ENCODE results near the gene SLC16A10.
"Not testable (repeated sequence)": the region's sequence is repeated elsewhere in the genome, so short reads cannot be mapped to it uniquely, and the experiment has no call there.

SLC16A10 gene

DNA sequence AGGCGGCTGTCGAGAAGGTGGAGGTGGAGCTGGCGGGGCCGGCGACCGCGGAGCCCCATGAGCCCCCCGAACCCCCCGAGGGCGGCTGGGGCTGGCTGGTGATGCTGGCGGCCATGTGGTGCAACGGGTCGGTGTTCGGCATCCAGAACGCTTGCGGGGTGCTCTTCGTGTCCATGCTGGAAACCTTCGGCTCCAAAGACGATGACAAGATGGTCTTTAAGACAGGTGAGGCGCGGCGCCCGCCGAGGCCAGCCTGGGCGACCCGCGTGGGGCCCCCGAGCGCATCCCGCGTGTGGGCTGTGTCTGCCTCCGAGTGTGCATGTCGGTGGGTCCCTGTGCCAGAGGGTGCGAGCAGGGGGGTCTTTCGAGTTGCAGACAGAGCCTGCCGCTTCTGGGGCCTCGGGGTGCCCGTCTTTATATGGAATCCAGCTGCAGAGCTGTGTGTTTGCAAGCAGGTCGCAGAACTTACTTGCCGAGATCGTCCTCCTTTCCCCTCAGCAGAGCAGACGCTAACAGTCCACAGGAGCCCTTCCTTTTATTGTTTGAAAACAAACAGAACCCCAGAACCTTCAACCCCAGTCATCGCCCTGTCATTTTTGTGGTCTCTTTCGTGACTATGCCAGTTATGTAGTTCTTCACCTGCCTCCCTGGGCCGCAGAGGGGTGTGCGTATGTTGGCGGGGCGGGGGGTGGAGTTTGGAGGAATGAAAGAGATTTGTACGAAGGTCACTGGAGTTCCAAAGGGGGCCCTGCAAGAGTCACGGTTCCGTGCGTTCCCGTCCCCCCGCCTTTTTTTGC is 766 bp downstream of the SLC16A10 start:
- DNase-seq: peak; percentile 42

DNA sequence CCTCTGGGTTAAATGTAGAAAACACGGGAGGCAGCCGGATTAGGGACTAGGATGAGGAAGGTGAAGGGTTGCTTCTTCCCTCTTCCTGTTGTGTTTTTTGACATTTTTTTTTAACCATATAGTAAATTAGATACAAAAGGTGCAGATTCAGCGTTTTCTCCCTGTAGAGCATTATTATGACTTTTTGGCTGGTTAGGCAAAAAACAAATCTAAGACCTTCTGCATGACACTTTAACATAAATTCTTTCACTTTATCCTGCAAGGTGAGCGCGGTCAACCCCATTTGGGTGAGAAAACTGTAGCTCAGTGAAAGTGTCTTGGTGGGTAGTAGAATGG is 1.3 kb downstream of the SLC16A10 start:
- no peak for DNase-seq

- DNase-seq: no peak
These were observed 3.5 kb downstream of the SLC16A10 start for GRCh38 chr6:111090766-111091165.

GRCh38 chr6:111091987-111092386 is 4.7 kb downstream of the SLC16A10 start:
- DNase-seq: no peak

GRCh38 chr6:111095488-111095887 is 8.2 kb downstream of the SLC16A10 start:
- not testable (repeated sequence) for DNase-seq

DNA sequence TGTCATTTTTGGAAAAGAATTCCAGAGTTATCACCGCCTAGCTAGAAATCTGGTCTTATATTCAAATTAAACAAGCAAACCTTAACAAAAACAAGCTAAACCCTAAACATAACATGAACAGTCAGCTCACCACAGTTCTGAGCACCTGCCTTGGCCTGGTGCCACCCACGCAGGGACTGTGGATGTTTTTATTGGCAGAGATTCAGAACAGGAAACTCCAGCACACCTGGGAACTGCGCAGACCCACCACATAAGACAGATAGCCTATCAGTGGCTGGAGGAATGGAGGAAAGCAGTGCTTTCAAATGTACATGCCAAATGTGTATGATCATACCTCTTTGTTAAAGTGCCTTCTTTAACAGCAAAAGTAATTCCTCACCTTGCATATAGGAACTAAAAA is 8.9 kb downstream of the SLC16A10 start:
- DNase-seq: no peak

- DNase-seq: no peak
These were observed 11.3 kb downstream of the SLC16A10 start for GRCh38 chr6:111098597-111098996.

DNA sequence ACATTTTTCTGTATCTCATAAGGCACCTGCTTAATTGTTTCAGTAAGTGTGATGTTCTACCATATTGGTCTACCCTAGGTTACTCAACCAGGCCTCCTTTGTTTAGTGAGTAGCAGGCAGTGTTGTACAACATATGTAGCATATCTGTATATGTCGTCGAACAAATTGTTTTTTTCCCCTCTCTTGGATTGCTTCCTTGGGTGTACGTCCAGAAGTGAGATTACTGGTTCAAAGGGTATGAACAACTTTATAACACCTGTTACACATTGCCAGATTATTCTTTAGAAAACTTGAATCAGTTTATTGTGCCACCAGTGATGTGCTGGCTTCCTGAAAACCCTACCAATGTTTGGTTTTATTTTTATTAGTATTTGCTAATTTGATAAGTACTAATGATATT is 14.7 kb downstream of the SLC16A10 start:
- no peak for DNase-seq

DNA sequence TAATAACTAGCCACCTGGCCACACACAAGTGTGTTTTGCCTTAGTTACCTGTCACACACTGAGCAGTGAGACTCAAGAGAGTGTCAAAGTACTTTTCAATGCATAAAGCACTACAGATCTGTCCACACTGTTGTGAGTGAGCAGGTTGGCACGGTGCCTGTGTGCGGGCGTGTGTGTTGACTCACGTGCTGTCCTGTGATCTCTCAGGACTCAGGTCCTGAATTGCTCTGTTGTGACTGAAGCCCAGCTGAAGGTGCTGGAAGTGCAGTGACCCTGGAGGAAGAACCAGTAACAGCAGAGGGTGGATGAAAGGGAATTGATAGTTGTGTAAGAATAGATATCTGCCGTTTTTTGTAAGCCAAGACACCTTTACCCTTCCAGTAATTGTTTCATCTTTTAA is 18.3 kb downstream of the SLC16A10 start:
- DNase-seq: peak; percentile 32

- no peak for DNase-seq
These were observed 20.3 kb downstream of the SLC16A10 start for GRCh38 chr6:111107589-111107988.

- DNase-seq: no peak
These were observed 22.7 kb downstream of the SLC16A10 start for GRCh38 chr6:111110036-111110435.

DNA sequence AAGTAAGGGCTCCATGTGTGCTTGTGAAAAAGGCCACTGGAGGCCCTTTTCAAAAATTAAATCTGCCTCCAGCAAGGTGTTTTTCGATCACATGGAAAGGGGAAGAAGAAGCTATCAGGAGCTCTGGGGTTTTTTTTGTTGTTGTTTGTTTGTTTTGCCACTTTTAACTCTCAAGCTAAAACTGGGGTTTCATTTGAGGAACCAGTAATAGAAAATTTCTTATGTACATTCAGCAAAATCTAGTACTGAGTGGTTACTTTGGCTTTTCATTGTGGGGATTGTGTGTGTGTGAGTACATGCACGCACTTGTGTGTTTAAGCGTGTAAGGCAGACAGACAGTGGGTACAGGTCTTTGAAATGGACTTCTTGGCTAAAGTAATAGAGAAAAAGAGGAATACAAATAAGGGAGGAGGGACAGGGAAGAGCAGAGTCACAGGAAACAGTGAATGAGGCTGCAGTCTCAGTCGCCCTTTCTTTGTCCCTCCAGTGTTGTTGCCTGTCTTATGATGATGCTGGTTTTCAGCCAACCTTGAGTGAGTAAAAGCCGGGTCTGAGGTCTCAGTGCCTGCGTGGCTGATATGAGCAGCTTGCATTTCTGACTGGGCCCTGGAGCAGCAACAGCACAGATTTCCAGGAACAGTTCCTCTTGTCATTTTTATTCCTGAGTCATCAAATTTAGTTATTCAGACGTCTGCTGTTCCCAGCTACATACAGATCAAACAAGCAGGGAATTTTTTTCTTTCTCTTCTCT is 26.2 kb downstream of the SLC16A10 start:
- peak; percentile 39 for DNase-seq

- no peak for DNase-seq
These were observed 26.8 kb downstream of the SLC16A10 start for GRCh38 chr6:111114087-111114443.

- no peak for DNase-seq
These were observed 27.2 kb downstream of the SLC16A10 start for GRCh38 chr6:111114482-111114881.

GRCh38 chr6:111118826-111119225 is 31.5 kb downstream of the SLC16A10 start:
- no peak for DNase-seq

DNA sequence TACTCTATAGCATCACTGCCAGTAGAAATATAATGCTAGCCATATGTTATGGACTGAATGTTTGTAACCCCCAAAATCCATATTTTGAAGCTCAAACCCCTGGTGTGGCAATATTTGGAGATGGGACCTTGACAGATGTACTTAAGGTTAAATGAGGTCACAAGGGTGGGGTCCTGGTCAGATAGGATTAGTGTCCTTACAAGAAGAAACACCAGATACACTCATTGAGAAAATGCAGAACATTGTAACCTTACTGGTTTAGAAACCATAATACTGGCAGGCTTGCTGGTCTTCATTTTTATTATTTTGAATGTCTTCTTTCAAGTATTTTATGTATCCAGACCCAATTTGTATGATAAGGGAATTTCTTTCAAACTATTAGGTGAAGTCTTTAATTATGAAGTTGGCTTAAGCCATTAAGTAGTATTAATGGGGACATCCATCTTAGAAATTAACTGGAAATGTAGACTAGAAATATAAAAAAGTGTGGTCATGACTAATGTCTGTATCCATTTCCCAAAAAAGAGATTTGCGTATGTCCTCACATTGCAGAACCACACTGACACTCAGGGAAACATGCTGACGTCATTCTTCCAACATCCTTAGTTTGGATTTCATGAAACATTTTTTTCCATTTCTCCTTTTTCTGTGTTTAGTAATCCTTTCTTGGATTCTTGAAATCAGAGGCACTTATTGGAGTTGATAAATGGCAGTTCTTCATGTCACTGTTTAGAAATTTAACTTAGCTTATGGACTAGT is 32.4 kb downstream of the SLC16A10 start:
- DNase-seq: no peak

GRCh38 chr6:111121789-111122350 is 34.6 kb downstream of the SLC16A10 start:
- DNase-seq: no peak

- no peak for DNase-seq
These were observed 35.4 kb downstream of the SLC16A10 start for GRCh38 chr6:111122458-111123286.

GRCh38 chr6:111124406-111124805 is 37.1 kb downstream of the SLC16A10 start:
- DNase-seq: no peak

DNA sequence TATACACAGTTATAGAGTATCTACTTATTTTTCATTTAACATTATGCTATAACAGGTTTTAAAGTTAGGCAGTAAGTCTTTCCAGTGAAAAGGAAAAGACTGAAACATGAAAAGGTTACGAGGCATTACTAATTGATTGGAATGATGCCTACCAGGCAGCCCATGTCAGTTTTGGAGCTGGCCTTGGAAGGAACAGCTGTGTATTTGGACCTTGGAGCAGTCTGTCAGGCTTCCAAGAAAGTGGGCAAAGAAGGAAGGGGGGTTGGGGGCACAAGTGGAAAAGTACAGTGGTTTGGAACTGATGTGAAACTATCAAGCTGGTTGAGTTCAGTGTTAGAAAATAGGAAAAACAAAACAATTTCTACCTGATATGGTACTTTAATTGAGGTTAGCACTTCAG is 41.7 kb downstream of the SLC16A10 start:
- DNase-seq: peak; percentile 73

- DNase-seq: not testable (repeated sequence)
These were observed 43.7 kb downstream of the SLC16A10 start for GRCh38 chr6:111131018-111131417.

- DNase-seq: not testable (repeated sequence)
These were observed 45.4 kb downstream of the SLC16A10 start for GRCh38 chr6:111132669-111133068.
